22Rv1 (cell line): ENCODE results near the gene ZFYVE21.

ENCODE experiments used
- CTCF ChIP-seq: fragments of 450-650 bp; IDR thresholded peaks from 2 replicates; pipeline ENCODE4 v1.5.1; 2017; ENCODE audit warnings: mild to moderate bottlenecking
- ZFX ChIP-seq: fragments of 450-650 bp; IDR thresholded peaks from 2 replicates; pipeline ENCODE4 v1.6.1; 2017; ENCODE audit warnings: antibody characterized with exemption, borderline replicate concordance

DNA sequence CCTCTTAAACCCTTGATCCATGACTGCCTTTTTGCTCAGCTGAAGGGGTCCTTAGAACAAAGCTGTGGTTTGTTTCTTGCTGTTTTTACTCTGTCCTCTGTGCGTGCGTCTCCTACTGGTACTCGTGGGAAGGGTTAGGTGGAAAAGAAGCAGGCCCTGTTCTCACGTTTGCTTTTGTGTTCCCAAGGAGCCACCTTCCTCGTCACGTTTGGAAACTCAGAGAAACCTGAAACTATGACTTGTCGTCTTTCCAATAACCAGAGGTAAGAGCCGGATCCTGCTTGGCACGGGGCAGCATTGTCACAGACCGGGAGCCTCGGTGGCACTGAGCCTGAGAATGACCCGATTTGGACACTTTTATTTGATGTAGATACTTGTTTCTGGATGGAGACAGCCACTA lies 13.1 kb downstream of the ZFYVE21 start:
- TF ChIP-seq CTCF (peak; percentile 47), ZFX (no peak)
